HG02840 (cell line): ENCODE measurements around the gene TMEM43.
A peak's percentile ranks its signal among the peaks of the same experiment; 100 is the strongest.

ENCODE experiments used
- ATAC-seq: cut with Tn5 transposase; IDR thresholded peaks from one replicate; pipeline ENCODE4 v1.9.1; 2021; ENCODE audit warnings: mild to moderate bottlenecking, moderate library complexity, moderate number of reproducible peaks; ENCODE audit not compliant: unreplicated experiment, low FRiP score

Gene TMEM43

GRCh38 chr3:14121859-14122258 is 3.0 kb upstream of the TMEM43 start:
- no peak for ATAC-seq

- ATAC-seq, result no peak
Measured at GRCh38 chr3:14122301-14122700, 2.6 kb upstream of the TMEM43 start.

- no peak for ATAC-seq
Measured at GRCh38 chr3:14123308-14124222, 1.3 kb upstream of the TMEM43 start.

GRCh38 chr3:14124223-14124614 is 633 bp upstream of the TMEM43 start:
- peak; percentile 56 for ATAC-seq

GRCh38 chr3:14125193-14126016 is 553 bp downstream of the TMEM43 start:
- peak; percentile 20 for ATAC-seq

- ATAC-seq, result no peak
Measured at GRCh38 chr3:14126017-14126886, 1.4 kb downstream of the TMEM43 start.

GRCh38 chr3:14126887-14127505 is 2.1 kb downstream of the TMEM43 start:
- ATAC-seq, result no peak

- ATAC-seq, result no peak
Measured at GRCh38 chr3:14127516-14128161, 2.8 kb downstream of the TMEM43 start.

- ATAC-seq, result no peak
Measured at GRCh38 chr3:14128724-14129123, 3.9 kb downstream of the TMEM43 start.

GRCh38 chr3:14129296-14129695 is 4.4 kb downstream of the TMEM43 start:
- ATAC-seq, result no peak

GRCh38 chr3:14130230-14130629 is 5.4 kb downstream of the TMEM43 start:
- ATAC-seq, result no peak

- no peak for ATAC-seq
Measured at GRCh38 chr3:14130707-14131106, 5.9 kb downstream of the TMEM43 start.

GRCh38 chr3:14131134-14131533 is 6.3 kb downstream of the TMEM43 start:
- no peak for ATAC-seq

GRCh38 chr3:14132120-14132519 is 7.3 kb downstream of the TMEM43 start:
- no peak for ATAC-seq

GRCh38 chr3:14132689-14133088 is 7.8 kb downstream of the TMEM43 start:
- no peak for ATAC-seq

- ATAC-seq, result no peak
Measured at GRCh38 chr3:14133188-14133800, 8.4 kb downstream of the TMEM43 start.

- ATAC-seq, result no peak
Measured at GRCh38 chr3:14133876-14134275, 9.0 kb downstream of the TMEM43 start.

GRCh38 chr3:14134291-14134690 is 9.4 kb downstream of the TMEM43 start:
- ATAC-seq, result no peak

- ATAC-seq, result no peak
Measured at GRCh38 chr3:14135581-14135980, 10.7 kb downstream of the TMEM43 start.
